Colonic mucosa (tissue), 4 donors: Measurements from ENCODE around the gene VIPR2. TPM values are rescaled to one million over a fixed set of nuclear protein-coding genes. Genes with fewer than 3 reads are reported as not detected.

Source experiments
- DNase-seq: peaks from one replicate; pipeline ENCODE4 v3.0.0-alpha.2; 2020
- H3K27ac ChIP-seq: fragments of 200-600 bp; one replicate; pipeline ENCODE4 v1.8.0; 2021
- H3K27me3 ChIP-seq: fragments of 200-600 bp; one replicate; pipeline ENCODE4 v1.8.0; 2021
- H3K36me3 ChIP-seq: fragments of 200-600 bp; one replicate; pipeline ENCODE4 v1.8.0; 2021
- H3K4me1 ChIP-seq: fragments of 200-600 bp; one replicate; pipeline ENCODE4 v1.8.0; 2021; ENCODE audit warnings: mild to moderate bottlenecking
- H3K4me3 ChIP-seq: fragments of 200-600 bp; one replicate; pipeline ENCODE4 v1.8.0; 2021
- H3K9ac ChIP-seq, 2 donors: one replicate each; pipeline ENCODE4 v1.7.0; 2013; ENCODE audit warnings: control low read depth in 2 of 2, low read depth in 2 of 2, low read length in 2 of 2
- H3K9me3 ChIP-seq: fragments of 200-600 bp; one replicate; pipeline ENCODE4 v1.8.0; 2021
- CTCF ChIP-seq: fragments of 200-600 bp; IDR thresholded peaks from one replicate; pipeline ENCODE4 v1.8.0; 2022; ENCODE audit warnings: antibody characterized with exemption, mild to moderate bottlenecking
- intact Hi-C: fragments of 100-400 bp; cut with DNase I; formaldehyde crosslinking; loops from one replicate; pipeline ENCODE4 v1.14.1; 2022
- total RNA-seq, 2 donors: library from RNA; stranded (reverse); fragmentation: NEBNext Ultra II Directional in 1 of 2; extraction: Animal tissue kit (Norgen Biotek cat#: 25700) in 1 of 2; gene quantifications; one replicate each; pipeline ENCODE4 v1.2.1, GENCODE V29; 2021
- donor health status: healthy.
- donor health status: DM: no; HTN: no; CAD: no.
- donor health status: DM: no; HTN: no; CAD: no.

The VIPR2 gene
- total RNA-seq, 2 donors from 2014 or later, result 0.37 to 1.3 TPM

DNA sequence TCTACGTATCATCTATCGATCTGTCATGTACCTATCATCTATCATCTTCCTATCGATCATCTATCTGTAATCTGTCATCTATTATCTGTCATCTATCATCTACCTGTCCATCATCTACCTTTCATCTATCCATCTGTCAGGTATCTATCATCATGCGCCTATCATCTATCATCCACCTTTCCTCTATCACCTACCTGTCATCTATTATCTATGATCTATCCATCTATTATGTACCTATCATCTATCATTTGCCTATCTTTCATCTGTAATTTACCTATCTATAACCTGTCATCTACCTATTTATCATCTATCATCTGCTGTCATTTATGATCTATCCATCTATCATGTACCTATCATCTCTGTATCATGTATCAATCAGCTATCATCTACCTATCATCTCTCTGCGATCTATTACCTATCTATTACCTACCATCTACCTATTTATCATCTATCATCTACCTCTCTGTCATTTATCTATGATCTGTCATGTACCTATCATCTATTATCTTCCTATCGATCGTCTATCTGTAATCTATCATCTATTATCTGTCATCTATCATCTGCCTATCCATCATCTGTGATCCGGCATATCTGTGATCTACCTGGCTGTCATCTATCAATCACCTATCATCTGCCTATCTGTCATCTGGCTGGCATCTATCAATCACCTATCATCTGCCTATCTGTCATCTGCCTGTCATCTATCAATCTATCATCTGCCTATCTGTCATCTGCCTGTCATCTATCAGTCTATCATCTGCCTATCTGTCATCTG lies 1.6 kb upstream of the VIPR2 start:
- intact Hi-C loops, result no loop called here
- Histone ChIP-seq H3K4me1 (no peaks in the 10 kb centered on the region), H3K36me3 (no peaks in the 10 kb centered on the region), H3K4me3 (no peak overlapping the region), H3K9ac (no peak overlapping the region), H3K9me3 (no peaks in the 10 kb centered on the region), H3K27me3 (peaks cover 29% of the 10 kb centered on the region), H3K27ac (no peak overlapping the region)
- TF ChIP-seq CTCF, result no peak
- no peak for DNase-seq

GRCh38 chr7:159145490-159145855 lies 806 bp upstream of the VIPR2 start:
- no peaks in the 10 kb centered on the region for H3K4me1 ChIP-seq
- intact Hi-C loops, result no loop called here
- no peaks in the 10 kb centered on the region for H3K36me3 ChIP-seq
- H3K9ac ChIP-seq, result no peak overlapping the region
- H3K9me3 ChIP-seq, result no peaks in the 10 kb centered on the region
- peaks cover 29% of the 10 kb centered on the region for H3K27me3 ChIP-seq
- no peak overlapping the region for H3K27ac ChIP-seq
- peak overlapping the region; percentile 31 for H3K4me3 ChIP-seq
- no peak for TF ChIP-seq CTCF
- no peak for DNase-seq

DNA sequence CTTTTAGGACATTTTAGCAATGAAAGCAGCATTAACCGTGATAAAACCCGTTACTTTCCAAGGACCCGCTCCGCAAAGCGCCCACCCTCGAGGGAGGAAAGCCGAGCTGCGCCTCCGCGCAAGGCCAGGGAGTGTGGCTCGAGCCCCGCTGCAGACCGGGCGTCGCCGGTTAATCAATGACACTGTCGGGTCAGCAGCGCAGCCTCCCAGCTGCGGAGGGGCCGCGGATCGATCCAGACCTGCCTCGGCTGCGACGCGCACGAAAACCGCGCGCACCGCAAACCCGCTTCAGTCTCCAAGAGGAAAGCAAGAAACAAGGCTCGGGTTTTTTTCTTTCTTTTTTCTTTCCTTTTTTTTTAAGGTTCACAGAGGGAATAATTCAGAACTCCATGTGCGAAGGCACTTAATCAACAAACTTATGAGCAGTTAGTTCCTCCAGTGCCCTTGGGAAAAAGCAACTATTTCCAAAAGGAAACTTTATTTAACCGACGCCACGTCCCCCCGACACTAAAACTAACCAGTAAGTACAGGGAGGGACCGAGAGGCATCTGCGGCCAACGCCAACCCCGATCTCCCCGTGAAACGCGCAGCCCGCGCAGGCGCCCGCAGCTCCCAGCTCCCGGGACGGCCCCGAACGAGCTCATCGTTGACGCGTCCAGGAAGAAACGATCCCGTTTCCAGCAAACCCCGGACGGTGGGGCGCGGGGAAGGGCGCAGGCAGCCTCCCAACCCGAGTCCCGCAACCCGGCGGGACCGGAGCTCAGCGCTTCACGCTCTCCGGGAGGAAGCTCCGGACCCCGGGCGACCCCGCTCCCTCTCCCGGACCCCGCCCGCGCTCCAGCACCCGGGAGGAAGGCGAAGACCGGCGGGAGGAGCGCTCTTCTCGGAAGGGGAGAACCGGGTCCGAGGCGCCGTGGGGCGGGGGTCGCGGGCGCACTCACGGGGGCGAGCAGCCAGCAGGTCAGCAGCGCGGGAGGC lies 598 bp downstream of the VIPR2 start:
- DNase-seq, result no peak
- no peak overlapping the region for H3K27ac ChIP-seq
- peaks cover 29% of the 10 kb centered on the region for H3K27me3 ChIP-seq

DNA sequence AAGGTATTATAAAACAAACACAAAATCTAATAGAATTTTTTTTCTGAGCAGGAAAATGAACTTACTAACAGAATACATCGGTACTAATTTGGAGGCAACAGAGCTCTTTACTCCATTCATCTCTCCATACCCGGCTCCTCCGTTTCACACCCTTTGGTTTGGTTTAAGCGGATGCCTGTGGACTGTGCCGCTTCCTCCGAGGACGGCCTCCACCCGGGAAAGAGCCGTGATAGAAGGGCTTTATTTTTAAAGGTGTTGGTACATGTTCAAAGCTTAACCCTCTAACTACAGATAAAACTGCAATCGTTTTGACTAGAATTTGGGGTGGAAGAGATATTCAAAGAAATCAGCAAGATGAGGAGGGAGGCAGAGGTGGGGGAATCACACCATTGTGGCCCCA lies 1.9 kb downstream of the VIPR2 start:
- Histone ChIP-seq H3K4me1 (no peaks in the 10 kb centered on the region), H3K36me3 (no peaks in the 10 kb centered on the region), H3K4me3 (no peak overlapping the region), H3K27ac (no peak overlapping the region), H3K27me3 (peaks cover 29% of the 10 kb centered on the region), H3K9me3 (no peaks in the 10 kb centered on the region), H3K9ac (no peak overlapping the region)
- TF ChIP-seq CTCF, result no peak
- intact Hi-C loops, result no loop called here
- DNase-seq, result no peak

More for the DNA sequence above, 598 bp downstream of the VIPR2 start:
- H3K9me3 ChIP-seq, result no peaks in the 10 kb centered on the region
- peak overlapping the region; percentile 31 for H3K4me3 ChIP-seq
- intact Hi-C loops, result no loop called here
- H3K9ac ChIP-seq, result no peak overlapping the region
- no peak for TF ChIP-seq CTCF
- H3K4me1 ChIP-seq, result no peaks in the 10 kb centered on the region
- H3K36me3 ChIP-seq, result no peaks in the 10 kb centered on the region

- H3K27me3 ChIP-seq, result peaks cover 29% of the 10 kb centered on the region
- H3K9me3 ChIP-seq, result no peaks in the 10 kb centered on the region
- no peak overlapping the region for H3K27ac ChIP-seq
- no peak for DNase-seq
- TF ChIP-seq CTCF, result no peak
- H3K4me1 ChIP-seq, result no peaks in the 10 kb centered on the region
- no peak overlapping the region for H3K9ac ChIP-seq
- intact Hi-C loops, result no loop called here
- no peaks in the 10 kb centered on the region for H3K36me3 ChIP-seq
- H3K4me3 ChIP-seq, result no peak overlapping the region
Measured at GRCh38 chr7:159142199-159142598, 2.5 kb downstream of the VIPR2 start.
